DMS79 (cell line): ENCODE data around the gene TCEA2.

Source experiments
- DNase-seq: peaks from one replicate; lab custom pipeline; 2025; lab: John Stamatoyannopoulos, UW

Gene TCEA2

DNA sequence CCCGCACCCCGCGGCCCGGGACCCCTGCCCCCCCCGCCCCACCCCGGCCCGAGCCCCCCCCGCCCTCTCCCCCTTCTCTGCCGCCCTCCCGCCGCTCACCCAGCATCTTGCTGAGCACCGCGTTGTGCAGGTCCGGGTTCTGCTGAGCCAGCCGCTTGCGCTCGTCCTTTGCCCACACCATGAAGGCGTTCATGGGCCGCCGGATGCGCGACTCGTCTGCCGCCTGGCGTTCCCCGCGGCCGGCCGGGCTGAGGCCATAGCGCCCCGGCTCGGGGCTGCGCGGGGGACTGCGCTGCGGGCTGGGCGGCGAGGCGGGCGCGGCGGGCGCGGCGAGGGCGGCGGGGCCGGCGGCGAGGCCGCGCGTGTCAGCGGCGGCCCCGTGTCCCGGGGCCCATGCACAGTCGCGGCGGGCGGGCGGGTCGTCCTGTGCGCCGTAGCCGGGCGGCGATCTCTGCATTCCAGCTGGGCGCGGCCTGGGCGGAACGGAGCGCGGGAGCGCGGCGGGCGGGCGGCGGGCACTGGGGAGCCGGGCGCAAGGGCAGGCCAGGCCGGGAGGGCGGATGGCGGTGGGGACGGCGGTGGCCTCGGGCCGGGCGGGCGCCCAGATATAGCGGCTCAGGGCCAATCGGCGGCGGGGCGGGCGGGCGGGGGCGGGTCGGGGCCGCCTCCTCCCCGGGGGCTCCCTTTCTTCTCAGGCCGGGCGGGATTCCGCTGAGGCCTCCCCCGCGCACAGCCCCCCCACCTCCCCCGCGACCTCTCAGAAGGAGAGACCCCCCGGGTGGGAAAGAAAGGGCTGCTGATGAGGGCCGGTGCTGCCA is 13.7 kb upstream of the TCEA2 start, which contains the start of gene SOX18:
SOX18 (minus strand) TSS at position 580 of the 818 bp plus-strand sequence; CDS start at position 457, 123 bp downstream.
- no peak for DNase-seq

DNA sequence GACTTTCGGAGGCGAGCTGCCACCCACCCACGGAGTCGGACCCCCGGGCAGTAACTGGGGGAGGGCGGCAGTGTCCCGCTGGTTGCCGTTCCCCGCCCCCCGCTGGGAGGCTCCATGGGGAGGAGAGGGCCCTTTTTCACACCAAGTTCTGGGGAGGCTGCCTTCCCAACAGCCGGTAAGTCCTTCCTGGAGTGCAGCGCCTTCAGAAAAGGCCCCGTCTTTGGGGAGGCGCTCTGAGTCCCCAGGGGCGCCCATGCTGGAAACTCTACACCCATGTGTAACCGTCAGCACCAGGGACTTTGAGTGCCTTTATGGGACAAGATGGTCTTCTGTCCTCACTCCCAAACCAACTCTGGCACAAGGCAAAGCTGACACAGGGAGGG is 13.1 kb upstream of the TCEA2 start:
- DNase-seq = no peak

DNA sequence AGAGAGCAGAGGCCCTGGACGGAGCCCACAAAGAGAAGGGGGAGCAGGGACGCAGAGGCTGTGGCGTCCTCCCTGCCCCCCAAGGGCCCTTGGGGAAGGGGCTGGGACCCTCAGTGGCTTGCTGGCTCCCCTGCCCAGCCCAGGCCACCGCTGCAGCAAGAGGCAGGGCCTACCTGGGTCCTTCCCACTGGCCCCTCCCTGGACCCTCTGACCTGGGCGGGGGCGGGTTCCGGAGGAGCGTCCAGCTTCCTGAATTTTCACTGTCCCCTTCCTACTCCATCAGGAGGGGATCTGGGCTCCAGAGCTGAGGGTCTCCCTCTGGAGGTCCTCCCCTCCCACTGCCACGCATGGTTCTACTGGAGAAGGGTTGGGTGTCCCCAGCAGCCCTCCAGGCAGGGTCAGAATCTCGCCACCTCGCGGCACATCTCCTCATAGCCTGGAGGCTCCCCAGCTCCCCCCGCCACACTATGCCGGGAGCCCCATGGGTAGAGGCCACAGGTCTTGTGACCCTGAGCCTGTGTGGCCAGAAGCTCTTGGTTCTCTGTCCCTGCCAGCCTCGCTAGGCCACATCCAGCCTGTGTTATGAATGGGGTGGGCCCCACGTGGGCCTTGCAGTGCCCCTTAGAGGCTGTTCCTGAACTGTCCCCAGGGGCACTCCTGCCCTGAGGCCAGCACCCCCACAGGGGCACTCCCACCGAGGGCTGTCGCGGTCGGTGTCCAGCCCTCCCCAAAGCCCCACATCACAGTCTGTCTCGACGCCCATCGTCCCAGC is 12.6 kb upstream of the TCEA2 start:
- no peak for DNase-seq

DNA sequence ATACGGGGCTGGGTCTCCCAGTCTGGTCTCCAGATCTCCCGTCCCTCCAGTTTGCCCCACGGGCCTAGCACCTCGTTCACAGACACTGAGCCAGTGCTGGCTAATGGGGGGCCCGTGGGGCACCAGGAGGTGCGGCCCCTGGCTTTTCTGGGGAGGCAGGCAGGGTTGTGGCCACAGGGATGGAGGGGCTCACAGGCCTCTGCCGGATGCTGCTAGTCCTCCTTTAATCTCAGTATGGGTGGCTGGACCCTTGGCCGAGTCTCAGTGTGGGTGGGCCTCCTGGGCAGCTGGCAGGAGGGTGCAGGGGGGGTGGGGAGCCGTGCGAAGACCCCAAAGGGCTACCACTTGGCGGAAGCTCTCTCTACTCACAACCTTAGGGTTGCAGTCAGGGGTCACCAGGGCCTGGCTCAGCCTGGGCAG is 12.0 kb upstream of the TCEA2 start:
- DNase-seq = no peak

DNA sequence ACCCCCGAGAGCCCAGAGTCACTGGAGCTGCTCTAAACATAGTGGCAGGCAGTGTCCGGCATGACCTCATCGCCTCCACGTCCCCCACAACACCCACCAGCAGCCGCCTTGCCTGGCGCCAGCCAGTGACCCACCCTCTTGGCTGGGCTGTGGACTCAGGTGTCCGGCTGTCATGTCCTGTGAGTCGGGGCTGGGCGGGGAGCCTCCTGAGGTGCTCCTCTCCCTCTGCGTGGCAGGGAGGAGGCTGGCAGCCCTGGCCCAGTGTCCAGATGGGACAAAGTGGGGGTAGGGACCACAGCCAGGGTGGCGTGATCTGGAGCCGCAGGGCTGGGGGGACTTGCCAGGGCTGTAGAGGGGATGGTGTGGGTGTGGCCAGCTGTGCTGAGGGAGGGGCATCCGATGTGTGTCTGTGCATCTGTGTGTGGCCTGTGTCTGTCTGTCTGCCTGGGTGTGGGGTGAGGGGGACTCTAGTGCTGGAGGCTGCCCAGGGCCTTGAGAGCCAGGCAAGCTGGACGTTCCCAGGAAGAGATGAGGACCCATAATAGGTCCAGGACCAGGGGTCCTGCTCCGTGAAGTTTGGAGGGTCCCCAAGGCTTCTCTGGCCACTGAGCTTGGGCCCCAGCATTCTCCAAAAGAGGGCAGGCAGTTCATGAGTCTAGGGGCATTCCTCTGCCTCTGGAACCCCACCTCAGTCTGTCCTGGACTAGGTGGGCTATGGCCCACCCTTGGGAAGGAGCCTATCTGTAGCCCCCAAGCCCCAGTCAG is 11.3 kb upstream of the TCEA2 start:
- no peak for DNase-seq

DNA sequence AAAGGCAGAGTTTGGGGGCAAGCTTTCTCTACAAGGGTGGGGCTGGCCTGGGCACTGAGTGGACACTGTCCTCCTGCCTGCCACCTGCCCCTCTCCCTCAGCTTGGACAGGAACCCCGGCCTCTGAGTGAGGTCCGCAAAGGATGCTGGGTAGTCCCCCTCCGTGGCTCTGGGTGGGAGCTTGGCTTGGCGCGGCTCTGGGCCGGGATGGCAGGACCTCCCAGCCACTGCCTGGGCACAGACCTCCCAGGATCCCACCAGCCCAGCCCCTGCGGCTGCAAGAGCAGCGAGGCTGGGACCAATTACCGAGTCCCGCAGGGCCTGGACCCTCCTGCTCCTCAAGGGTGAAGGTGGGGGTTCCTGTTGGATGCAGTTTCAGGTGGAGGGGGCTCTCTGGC is 10.7 kb upstream of the TCEA2 start:
- DNase-seq = no peak

DNA sequence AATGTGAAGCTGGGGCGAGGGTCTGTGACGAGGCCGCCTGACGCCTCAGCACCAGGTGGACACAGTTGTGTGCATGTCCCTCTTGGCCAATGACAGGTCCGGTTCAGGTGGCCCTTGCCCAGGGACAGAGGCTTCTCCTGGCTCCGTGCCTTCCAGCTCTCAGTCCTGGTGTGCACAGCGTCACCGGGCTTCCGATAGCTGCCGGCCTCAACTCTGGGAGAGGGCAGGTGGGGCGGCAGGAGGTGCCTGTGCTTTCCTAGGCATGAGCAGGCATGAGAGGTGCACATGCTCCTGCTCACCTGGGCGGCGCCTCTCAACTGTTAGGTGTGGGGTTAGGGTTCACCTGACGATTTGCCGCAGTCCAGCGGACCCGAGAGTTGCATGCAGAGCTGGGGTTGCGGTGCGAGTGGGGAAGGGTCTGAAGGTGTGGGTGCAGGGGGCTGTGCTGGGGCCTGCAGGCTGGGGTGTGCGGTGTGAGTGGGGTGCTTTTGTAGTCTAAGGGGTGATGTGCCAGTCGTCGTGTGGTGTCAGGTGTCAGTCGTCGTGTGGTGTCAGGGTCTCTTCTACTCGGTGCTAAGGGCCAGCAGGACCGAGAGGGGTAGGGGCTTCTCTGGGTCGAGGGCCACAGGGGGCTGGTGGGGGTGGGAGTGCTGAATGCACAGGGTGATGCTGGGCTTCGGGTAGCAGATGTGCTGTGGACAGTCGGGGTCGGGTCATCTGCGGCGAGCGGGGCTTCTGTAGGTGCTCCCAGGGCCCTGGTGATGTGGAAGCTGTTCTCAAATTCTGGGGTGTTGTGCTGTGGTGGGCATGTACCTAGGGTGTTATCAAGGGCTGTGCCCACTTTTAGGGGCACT is 9.8 kb upstream of the TCEA2 start:
- no peak for DNase-seq

DNA sequence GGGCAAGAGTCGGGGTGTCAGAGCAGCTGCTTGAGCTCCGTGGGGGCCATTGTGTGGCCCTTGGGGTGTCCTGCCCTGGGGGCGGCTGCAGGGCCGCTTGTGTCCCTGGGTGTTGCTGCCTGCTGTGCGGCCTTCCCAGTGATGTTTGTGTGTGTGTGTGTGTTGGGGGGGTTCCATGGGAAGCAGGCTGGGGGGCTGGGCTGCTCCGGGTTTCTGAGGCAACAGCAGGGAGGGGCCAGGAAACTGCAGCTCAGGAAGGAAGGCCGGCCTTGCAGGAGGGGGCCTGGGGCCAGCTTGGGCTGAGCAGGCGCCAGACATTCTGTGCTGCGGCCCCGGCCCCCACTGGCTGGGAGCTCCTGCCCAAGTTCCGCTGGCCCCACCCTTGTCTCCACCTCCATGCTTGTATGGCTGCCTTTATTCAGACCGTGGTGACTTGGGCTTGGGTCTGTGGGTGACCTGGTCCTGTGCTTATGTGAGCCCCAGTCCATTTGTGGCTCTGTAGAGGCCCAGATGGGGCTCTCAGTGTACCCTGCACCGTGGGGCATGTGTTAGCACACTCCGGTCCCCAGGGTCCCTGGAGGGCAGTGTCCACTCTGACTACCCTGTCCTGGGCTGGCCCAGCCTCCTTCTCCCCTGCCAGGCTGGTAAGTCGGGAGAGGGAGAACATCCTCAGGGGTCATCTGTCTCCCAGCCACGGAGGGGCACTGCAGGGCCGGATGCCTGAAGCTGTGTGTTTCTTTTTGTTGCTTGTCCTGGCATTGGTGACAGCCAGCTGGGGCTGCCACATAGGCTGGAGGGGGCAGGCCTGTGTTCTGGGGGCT is 8.9 kb upstream of the TCEA2 start:
- no peak for DNase-seq

DNA sequence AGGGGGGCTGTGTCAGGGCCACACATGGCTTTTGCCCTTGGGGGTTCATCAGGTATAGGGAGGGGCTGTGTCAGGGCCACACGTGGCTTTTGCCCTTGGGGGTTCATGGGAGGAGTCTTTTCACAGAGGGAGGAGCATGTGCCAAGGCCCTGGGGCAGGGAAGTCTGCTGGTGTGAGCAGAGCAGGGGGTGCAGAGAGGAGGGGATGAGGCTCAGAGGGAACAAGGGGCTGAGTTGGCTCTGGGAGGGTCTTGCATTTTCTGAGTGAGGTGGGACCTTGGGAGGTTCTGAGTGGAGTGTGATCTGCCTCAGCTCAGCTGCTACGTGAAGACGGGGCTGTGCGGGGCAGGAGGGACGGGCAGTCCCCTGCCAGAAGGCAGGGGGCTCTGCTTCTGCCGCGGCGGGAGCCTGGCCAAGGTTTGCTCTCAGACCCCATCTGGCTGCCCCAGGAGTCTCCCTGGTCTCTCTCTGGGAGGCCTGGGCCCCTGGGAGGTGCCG is 7.6 kb upstream of the TCEA2 start:
- no peak for DNase-seq

DNA sequence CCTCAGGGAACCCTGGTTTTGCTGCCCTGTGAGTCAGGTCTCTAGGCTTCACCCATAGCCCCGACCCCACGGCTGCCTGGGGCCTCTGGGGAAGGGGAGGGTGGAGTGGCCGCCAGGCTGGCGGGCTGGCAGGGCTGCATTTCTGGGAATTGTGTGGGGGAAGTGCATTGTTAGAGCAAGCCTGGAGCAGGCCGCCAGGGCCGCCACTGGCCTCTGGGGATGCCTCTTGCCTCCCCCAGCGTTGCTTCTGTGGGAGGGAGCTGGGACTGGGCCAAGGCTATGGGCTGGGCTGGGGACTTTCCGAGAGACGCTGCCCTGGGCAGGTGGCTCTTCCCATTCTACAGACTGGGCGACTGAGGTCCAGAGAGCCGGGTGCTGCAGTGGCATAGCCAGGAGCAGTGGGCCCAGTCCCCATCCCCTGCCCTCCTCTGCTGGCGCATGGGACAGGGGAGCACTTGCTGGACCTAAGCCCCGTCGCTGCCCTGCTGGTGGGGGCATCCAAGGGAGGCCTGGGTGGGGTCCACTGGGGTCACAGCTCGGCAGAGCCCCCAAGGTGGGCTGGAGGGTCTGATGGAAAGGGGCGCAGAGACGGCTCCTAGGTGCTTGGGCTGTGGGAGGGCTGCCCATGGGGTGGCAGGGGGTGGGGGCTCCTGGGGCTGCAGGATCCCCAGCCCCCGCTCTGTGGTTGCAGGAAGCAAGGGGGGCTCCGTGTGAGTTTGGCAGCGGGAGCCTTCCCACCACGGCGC is 6.9 kb upstream of the TCEA2 start:
- no peak for DNase-seq

DNA sequence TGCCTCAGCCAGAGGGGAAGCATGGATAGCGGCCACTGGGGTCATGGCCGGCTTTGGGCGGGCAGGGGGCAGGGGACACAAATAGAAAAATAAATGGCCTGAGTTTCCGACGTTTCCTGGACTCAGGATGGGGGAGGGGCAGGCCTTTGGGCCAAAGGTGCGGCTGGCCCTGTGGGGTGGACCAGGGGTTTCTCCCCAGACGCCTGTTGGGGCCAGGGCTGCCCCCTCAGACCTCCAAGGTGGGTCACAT is 6.4 kb upstream of the TCEA2 start:
- DNase-seq = no peak

DNA sequence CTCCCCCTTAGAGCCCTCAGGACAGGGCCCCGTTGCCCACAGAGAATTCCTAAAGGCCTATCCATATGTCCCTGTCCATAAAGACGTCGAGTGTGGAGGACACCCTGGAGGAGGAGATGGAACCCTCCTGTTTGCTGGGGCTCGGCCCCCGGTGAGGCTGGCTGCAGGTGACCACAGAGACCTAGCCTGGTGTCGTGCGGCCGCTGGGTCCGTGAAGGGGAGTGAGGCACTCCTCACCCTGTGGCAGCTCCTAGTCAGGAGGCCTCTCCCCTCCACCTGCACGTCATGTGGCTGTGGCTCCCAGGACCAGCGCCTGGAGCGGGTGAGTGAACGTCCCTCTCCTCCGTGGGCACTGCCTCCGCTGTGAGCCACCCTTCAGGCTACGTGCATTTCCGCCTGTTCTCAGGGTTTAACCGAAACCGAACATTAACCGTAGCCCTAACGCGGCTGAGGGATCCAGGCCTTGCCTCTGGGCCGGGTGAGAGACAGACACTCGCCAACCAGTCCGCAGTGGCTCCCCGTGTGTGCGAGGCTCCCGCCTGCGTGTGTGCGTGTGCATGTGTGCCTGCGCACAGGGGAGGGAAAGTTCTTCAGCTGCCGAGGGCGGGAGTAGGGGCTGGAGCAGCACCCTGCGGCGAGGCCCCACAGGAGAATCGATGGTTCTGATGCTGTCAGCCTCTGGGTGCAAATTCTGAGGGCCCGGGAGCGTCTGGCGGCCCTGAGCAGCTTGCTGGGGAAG is 5.9 kb upstream of the TCEA2 start:
- no peak for DNase-seq

DNA sequence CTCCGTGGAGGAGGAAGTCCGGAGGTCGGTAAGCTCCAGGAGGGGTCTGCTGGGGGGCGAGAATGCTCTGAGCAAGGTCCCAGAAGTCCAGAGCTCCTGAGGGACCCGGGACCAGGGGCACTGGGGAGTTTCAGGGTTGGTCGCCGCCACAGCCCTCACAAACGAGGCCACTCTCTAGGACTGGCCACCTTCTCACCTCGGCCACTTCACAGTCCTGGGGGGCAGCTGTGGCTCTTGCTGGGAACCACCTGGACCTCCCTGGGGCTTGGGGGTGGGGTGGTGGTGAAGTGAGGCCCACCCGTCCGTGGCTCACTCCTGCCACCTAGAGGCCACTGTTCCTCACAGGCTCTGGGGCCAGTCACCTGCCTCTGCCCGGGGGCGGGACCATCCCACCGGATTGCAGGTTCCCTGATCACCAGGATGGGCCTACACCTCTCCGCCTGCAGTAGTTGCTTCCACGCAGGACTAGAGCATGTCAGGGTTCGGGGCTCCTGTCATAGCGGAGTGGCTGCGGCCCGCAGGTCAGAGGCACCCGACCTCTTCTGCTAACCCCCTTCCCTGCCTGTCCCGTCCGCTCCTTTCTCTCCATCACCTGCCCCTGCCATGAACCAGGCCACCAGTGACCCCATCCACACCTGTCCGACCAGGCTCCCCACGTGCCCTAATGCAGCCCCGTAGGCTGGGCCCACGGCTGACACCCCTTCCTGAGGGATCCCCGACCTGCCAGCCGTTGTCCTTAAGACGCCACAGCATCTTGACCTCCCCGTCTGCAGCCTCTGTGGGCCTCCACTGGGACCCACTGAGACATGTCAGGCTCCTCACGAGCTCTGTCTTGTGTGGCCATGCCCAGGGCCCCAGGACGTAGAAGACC is 5.1 kb upstream of the TCEA2 start:
- DNase-seq = peak; percentile 43

DNA sequence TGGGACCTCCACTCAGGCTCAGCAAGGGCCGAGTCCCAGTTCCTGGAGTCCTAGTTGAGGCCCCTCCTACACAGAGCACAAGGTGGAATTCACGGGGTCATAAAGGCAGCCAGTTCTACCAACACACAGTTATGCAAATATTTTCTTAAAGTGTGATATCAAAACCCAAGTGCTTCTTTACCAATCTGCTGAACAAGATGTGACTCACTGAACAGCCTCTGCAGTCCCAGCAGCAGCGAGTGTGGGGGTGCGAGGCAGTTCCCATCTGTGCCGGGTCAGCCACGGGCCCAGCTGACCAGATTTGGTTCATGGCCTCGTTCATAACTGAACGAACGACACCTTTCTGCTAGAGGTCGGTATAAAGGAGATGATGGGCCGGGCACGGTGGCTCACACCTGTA is 4.5 kb upstream of the TCEA2 start:
- DNase-seq = no peak

DNA sequence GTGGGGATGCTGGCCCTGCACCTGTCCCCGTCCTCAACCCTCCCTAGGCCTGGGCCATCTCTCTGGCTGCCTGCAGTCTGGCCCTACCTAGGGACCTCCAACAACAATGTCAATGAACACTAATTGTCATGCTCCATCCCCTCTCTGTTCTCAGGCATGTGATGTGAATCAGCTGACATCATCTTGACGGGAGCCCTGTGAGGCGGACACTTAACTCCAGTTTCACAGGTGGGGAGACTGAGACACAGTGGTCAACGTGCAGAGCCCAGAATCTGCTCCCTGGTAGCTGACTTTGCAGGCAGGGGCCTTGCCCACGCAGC is 762 bp upstream of the TCEA2 start:
- DNase-seq = no peak

DNA sequence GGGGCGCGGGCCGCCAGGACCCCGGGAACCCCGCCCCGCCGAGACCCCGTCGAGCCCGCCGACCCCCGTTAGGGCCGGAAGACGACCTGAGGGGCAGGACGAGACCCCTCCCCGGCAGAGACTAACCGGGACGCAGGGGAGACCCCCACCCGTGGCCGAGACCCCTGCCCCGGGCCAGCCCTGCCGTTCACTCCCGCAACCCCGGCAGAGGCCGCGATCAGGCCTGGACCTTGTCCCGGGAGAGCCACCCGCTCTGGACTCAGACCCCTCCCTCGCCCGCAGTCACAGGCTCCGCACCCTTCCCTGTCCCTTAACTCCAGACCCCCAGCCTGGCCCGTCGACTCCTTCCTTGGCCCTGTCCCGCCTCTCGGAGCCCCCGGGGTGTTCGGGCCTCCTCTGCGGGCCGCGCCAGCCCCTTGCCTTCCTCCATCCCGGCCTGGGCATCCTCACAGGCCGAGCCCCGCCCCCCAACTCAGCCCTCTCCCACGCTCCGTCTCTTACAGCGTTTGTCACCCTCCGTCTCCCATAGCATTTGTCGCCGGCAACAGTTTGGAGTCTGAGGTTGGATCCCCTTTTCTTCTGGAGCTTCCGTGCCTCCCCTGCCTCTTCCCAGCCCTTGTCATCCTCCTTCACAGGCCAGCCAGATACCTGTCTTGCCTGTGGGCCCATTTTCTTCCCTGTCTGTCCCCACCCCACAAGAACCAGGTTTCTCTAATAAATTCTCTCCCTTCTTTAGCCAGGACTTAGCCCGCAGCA is 569 bp downstream of the TCEA2 start:
- DNase-seq = no peak

DNA sequence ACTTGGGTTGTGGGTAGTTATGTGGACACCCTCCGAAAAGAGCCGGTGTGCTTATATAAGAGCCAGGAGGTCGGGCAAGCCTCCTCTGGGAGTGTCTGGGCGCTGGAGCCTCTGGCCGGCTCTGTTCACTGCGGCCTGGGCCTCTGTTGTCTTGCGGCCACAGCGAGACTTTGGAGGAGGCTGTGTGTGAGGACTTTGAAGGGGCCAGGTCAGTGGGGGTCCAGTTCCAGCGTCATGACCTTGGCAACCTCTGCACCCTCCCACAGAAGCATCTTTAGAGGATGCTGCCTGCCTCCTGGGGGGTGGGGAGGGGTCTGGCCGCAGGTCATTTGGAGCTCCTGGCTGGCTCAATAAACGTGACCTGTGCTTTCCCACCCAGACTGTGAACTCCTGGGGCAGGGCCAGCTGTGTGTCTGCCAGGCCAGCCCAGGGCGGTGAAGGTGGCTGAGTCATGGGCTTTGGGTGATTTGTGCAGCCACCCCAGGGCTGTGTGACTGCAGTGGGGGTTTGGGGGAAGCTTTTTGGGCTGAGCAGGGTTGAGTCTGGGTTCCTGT is 1.2 kb downstream of the TCEA2 start:
- no peak for DNase-seq
